ENCODE data around the gene DNMT3A. TPM values are rescaled to one million over a fixed set of nuclear protein-coding genes. Genes with fewer than 3 reads are reported as not detected.
A peak's percentile ranks its signal among the peaks of the same experiment; 100 is the strongest.
"Not testable (repeated sequence)": the region's sequence is repeated elsewhere in the genome, so short reads cannot be mapped to it uniquely, and the experiment has no call there.

DNMT3A gene
- polyA plus RNA-seq, 3 donors, result 70.3 to 74.3 (median 70.4) TPM

GRCh38 chr2:25218100-25218499, 123.6 kb downstream of the DNMT3A start:
- DNase-seq (ENCODE audit: low read depth in 3 of 3, low spot score in 2 of 3), result no peak

GRCh38 chr2:25215948-25216679, 125.6 kb downstream of the DNMT3A start:
- DNase-seq (ENCODE audit: low read depth in 3 of 3, low spot score in 2 of 3), result peak in 2 of 3 donors; percentile 48 to 50

DNA sequence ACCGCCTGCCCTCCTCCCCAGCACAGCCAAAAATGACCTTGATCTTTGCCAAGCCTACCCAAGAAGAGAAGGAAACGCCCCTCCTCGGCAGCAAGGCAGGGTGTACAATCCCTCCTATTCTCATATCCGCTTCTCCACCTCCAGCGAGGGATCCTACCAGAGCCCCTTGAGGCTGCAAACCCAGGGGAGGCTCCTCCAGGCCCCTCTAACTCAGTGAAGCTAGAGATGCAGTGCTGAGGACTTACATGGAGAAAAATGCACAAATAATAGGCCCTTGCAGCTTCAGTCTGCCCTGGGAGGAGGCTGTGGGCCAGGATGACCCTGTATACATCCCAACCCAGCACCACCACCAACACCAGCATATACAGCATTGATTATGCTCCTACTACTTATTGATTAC, 126.5 kb downstream of the DNMT3A start:
- no peak for DNase-seq (ENCODE audit: low read depth in 3 of 3, low spot score in 2 of 3)

- no peak for DNase-seq (ENCODE audit: low read depth in 3 of 3, low spot score in 2 of 3)
These were observed 128.5 kb downstream of the DNMT3A start for GRCh38 chr2:25213229-25213628.

GRCh38 chr2:25210923-25211322, 130.8 kb downstream of the DNMT3A start:
- not testable (repeated sequence) for DNase-seq (ENCODE audit: low read depth in 3 of 3, low spot score in 2 of 3)

DNA sequence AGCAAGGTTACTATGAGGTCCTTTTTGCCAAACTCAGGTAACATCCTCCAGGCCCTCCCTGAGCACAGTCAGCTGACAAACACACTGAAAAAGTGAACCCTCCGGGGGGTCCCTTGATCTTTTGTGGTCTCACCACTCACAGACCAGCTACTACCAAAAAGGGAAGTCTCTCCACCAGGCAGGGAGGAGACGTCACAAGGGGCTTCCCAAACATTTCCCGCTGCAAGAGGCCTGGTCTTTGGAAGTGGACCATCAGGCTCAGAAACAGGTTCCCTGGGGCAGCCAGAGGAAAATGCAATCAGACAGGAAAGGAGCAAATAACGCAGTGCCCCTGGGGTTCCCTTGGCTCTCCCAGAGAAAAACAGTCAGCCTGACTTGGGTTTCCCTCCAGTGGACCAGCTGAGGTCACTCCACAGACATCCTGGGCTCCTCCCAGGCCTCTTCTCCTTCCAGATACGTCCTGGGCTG, 134.6 kb downstream of the DNMT3A start:
- DNase-seq (ENCODE audit: low read depth in 3 of 3, low spot score in 2 of 3), result no peak

DNA sequence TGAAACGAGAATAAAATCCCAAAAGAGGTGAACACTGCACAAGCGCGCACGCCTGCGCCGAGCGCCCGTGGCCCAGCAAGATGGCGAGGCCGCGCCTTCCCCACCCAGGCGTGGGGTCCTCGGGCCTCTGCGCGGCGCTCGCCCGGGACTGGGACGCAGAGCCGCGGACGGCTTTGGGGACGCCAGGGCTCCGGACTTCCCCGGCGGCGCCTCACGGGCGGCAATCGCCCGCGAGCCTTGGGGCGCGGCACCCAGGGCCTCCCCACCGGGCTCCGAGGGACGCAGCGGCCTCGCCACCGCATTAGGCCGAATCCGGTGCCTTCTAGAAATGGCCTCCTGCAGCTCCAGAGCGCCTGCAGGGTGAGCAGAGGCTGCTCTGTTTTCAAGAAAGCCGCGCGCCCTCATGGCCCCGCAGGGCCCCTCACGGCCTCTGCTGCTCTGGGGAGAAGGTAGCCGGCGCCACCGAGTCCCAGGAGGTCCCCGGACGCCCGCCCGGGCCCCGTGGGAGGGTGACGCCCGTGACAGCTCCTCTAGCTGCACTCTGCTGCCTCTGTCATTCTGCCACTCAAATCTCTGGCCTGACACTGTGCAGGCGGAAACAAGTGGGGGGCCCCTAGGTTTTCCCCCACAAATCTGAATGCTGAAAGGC, 137.4 kb downstream of the DNMT3A start:
- no peak for DNase-seq (ENCODE audit: low read depth in 3 of 3, low spot score in 2 of 3)

DNA sequence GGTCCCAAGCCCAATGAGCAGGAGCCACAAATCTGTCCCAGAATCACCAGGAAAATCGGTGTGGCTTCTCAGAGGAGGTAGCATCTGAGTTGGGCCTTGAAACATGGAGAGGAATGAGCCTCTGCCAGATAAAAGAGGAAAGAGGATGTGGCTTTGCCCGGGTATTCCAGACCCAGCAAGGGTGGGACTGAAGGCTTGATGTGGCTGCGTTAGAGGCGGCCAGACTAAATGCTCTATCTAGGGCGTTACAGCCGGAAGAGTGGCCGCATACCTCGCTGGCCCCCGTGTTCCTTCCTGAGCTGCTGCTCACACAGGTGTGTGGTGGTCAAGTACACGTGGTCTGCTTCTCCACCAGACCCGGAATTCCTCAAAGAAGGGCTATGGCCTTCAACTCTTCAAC, 139.4 kb downstream of the DNMT3A start:
- DNase-seq (ENCODE audit: low read depth in 3 of 3, low spot score in 2 of 3), result no peak

GRCh38 chr2:25201794-25202193, 139.9 kb downstream of the DNMT3A start:
- DNase-seq (ENCODE audit: low read depth in 3 of 3, low spot score in 2 of 3), result no peak

DNA sequence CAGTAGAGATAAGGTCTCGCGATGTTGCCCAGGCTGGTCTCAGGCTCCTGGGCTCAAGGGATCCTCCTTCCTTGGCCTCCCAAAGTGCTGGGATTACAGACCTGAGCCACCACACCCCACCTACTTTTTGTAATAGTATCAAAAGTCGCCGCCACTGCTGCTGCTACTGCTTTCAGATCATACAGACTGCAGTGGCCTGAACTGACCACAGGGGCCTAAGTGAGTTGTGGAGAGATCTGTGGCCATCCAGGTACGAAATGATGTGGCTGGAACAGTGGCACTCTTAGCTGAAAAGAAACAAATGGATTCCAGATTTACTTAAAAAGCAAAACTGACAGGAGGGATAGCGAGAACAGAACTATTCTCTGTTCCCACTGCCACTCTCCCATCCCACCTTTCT, 140.5 kb downstream of the DNMT3A start:
- DNase-seq (ENCODE audit: low read depth in 3 of 3, low spot score in 2 of 3), result no peak

- no peak for DNase-seq (ENCODE audit: low read depth in 3 of 3, low spot score in 2 of 3)
These were observed 143.1 kb downstream of the DNMT3A start for GRCh38 chr2:25198576-25198975.

DNA sequence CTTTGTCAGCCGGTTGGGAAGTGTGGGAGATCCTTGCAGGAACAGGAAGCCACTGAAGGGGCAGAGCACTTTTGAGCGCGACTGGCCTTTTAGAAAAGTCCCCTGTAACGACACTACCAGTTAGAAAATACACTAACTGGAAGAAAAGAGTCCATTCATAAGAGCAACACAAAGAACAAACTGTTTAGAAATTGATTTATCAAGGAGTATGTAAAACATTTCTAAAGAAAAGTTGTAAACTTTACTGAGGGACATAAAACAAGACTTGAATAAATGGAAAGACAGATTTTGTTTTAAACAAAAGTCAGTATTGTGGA, 143.6 kb downstream of the DNMT3A start:
- no peak for DNase-seq (ENCODE audit: low read depth in 3 of 3, low spot score in 2 of 3)

DNA sequence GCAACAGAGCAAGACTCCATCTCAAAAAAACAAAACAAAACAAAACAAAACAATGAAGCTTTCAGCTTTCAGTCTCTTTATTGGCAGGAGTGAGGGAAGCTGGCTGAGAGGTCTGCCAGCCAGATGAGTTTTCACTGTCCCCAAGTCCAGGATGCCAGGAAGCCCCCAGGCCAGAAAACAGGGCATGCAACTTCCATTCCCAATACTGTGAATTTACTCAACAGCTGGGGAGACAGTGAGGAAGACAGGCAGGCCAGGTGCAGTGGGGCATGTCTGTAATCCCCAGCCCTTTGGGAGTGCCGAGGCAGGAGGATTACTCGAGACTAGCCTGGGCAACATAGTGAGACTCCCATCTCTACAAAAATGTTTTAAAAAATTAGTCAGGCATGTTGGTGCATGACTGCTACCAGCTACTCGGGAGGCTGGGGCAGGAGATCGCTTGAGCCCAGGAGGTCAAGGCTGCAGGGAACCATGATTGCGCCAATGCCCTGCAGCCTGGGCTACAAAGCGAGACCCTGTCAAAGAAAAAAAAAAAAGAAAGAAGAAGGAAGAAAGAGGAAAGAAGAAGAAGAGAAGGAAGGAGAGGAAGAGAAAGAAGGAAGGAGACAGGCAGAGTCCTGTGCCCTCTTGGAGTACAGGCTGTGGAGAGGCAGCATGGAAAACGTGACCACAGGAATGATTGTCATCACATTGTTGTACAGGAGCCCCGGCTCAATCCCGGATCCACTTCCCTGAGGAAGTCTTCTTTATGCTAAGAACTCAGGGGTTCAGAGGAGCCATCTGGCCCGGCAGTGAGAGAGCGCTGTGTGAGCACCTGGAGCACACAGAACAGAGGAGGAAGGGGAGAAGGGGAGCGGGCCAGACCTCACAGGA, 144.2 kb downstream of the DNMT3A start:
- no peak for DNase-seq (ENCODE audit: low read depth in 3 of 3, low spot score in 2 of 3)

- no peak for DNase-seq (ENCODE audit: low read depth in 3 of 3, low spot score in 2 of 3)
These were observed 147.1 kb downstream of the DNMT3A start for GRCh38 chr2:25194576-25195122.

DNA sequence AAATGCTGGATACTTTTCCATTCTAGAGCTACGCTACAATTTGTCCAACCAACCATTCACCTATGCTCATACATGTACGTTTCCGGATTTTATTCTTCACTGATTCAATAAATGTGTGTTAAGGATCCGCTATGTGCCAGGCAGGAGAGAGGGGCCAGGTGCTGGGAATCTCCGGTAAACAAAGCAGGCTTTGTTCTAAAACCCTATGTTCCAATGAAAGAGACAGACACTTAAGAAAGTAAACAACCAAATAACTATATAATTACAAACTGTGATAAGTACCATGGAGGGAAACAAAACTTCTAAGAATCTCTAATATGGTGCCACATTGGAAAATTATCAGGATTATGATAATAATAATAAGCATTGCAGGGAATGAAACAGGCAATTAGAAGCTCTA, 151.2 kb downstream of the DNMT3A start:
- no peak for DNase-seq (ENCODE audit: low read depth in 3 of 3, low spot score in 2 of 3)

GRCh38 chr2:25188405-25188804, 153.3 kb downstream of the DNMT3A start:
- DNase-seq (ENCODE audit: low read depth in 3 of 3, low spot score in 2 of 3), result no peak

GRCh38 chr2:25187729-25188350, 153.9 kb downstream of the DNMT3A start:
- no peak for DNase-seq (ENCODE audit: low read depth in 3 of 3, low spot score in 2 of 3)

DNA sequence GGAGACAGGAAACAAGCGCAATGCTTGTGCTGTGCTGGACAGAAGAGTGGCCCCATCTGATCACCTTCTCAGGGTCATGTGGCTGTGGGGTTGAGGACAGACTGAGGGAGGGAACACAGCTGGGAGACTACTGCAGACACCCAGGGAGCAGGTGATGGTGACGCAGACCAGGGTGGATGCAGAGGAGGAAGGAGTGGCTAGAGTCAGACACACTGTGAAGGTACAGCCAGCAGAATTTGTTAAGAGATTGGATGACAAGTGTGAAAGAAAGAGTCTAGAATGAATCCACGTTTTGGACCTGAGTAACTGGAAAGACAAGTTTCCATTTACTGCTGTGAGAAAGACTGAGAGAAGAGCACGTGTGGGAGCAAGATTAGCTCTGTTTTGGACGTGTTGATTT, 157.5 kb downstream of the DNMT3A start:
- DNase-seq (ENCODE audit: low read depth in 3 of 3, low spot score in 2 of 3), result no peak

GRCh38 chr2:25178976-25179375, 162.7 kb downstream of the DNMT3A start:
- DNase-seq (ENCODE audit: low read depth in 3 of 3, low spot score in 2 of 3), result no peak

Data from right renal cortex interstitium (tissue), 3 donors.